Posterior vena cava (tissue), 2 donors: ENCODE results near the gene MACROD2. TPM values are rescaled to one million over a fixed set of nuclear protein-coding genes. Genes with fewer than 3 reads are reported as not detected.
"Not testable (repeated sequence)": the region's sequence is repeated elsewhere in the genome, so short reads cannot be mapped to it uniquely, and the experiment has no call there.

Experiments
- DNase-seq: peaks from one replicate; pipeline ENCODE4 v3.0.0-alpha.2; 2020; ENCODE audit warnings: low spot score
- intact Hi-C, 2 donors: fragments of 100-400 bp; cut with DNase I; formaldehyde crosslinking; loops; one replicate each; pipeline versions ENCODE4 v1.14.1 to v1.14.2; 2022 to 2023
- total RNA-seq, 2 donors: library from RNA; stranded (reverse); fragmentation: NEBNext Ultra II Directional; extraction: Animal tissue kit (Norgen Biotek cat#: 25700); gene quantifications; one replicate each; pipeline ENCODE4 v1.2.1, GENCODE V29; 2021
- donor health status: DM: yes; HTN: yes; CAD: no.
- donor health status: DM: yes; HTN: yes; CAD: no.

The MACROD2 gene
- total RNA-seq, 2 donors from 2014 or later = 15.5 to 25.5 TPM

GRCh38 chr20:15942130-15942529 is 1946.8 kb downstream of the MACROD2 start:
- intact Hi-C loops = no loop called here
- DNase-seq = no peak

- DNase-seq = no peak
- intact Hi-C loops = no loop called here
Observed at GRCh38 chr20:15945289-15945688, 1950.0 kb downstream of the MACROD2 start.

- no peak for DNase-seq
- intact Hi-C loops = no loop called here
Observed at GRCh38 chr20:15949391-15949790, 1954.1 kb downstream of the MACROD2 start.

- intact Hi-C loops = no loop called here
- no peak for DNase-seq
Observed at GRCh38 chr20:15951658-15952057, 1956.3 kb downstream of the MACROD2 start.

GRCh38 chr20:15958142-15958541 is 1962.8 kb downstream of the MACROD2 start:
- no peak for DNase-seq
- intact Hi-C loops = no loop called here

- no peak for DNase-seq
- intact Hi-C loops = no loop called here
Observed at GRCh38 chr20:15965165-15965564, 1969.8 kb downstream of the MACROD2 start.

- DNase-seq = no peak
- intact Hi-C loops = no loop called here
Observed at GRCh38 chr20:15967334-15967733, 1972.0 kb downstream of the MACROD2 start.

GRCh38 chr20:15976047-15976736 is 1980.9 kb downstream of the MACROD2 start:
- DNase-seq = no peak
- intact Hi-C loops = no loop called here

- intact Hi-C loops = no loop called here
- no peak for DNase-seq
Observed at GRCh38 chr20:15977026-15977425, 1981.7 kb downstream of the MACROD2 start.

- no peak for DNase-seq
- intact Hi-C loops = no loop called here
Observed at GRCh38 chr20:15977758-15978157, 1982.4 kb downstream of the MACROD2 start.

- intact Hi-C loops, DNase-seq: not testable (repeated sequence)
Observed at GRCh38 chr20:15985494-15986368, 1990.4 kb downstream of the MACROD2 start.

GRCh38 chr20:15986690-15987089 is 1991.4 kb downstream of the MACROD2 start:
- no peak for DNase-seq
- intact Hi-C loops = no loop called here

- intact Hi-C loops = loop anchor here in 1 of 2 donors (1.0 to 5.0 kb wide), 2 partner anchors 17 to 544 kb away; no protein-coding TSS in a partner anchor
- DNase-seq = no peak
Observed at GRCh38 chr20:15991279-15991678, 1996.0 kb downstream of the MACROD2 start.

GRCh38 chr20:15992564-15992963 is 1997.2 kb downstream of the MACROD2 start:
- intact Hi-C loops = loop anchor here in 1 of 2 donors (5.0 kb wide), 1 partner anchor 545 kb away; no protein-coding TSS in a partner anchor
- DNase-seq = no peak

- intact Hi-C loops = no loop called here
- no peak for DNase-seq
Observed at GRCh38 chr20:16000112-16000511, 2004.8 kb downstream of the MACROD2 start.

- intact Hi-C loops = no loop called here
- no peak for DNase-seq
Observed at GRCh38 chr20:16001286-16001685, 2006.0 kb downstream of the MACROD2 start.

GRCh38 chr20:16003310-16003709 is 2008.0 kb downstream of the MACROD2 start:
- DNase-seq = no peak
- intact Hi-C loops = no loop called here

- no peak for DNase-seq
- intact Hi-C loops = no loop called here
Observed at GRCh38 chr20:16004108-16004854, 2009.0 kb downstream of the MACROD2 start.

- intact Hi-C loops = no loop called here
- no peak for DNase-seq
Observed at GRCh38 chr20:16005021-16005914, 2010.0 kb downstream of the MACROD2 start.
